Measurements from ENCODE around the gene INTS2.
A peak's percentile ranks its signal among the peaks of the same experiment; 100 is the strongest.
"Not testable (repeated sequence)": the region's sequence is repeated elsewhere in the genome, so short reads cannot be mapped to it uniquely, and the experiment has no call there.

INTS2 gene
- 29.4 to 53.9 reads per million in 2 donors for total RNA-seq

GRCh38 chr17:61927208-61928100 is at the start of gene INTS2:
INTS2 (minus strand) TSS chr17:61927982; CDS start chr17:61926644, 1,338 bp downstream.
- DNase-seq: peak; percentile 96

GRCh38 chr17:61974115-61974514 is 46.3 kb upstream of the INTS2 start:
- no peak for DNase-seq

- DNase-seq: no peak
Measured at GRCh38 chr17:61972311-61972710, 44.5 kb upstream of the INTS2 start.

- no peak for DNase-seq
Measured at GRCh38 chr17:61970030-61970429, 42.2 kb upstream of the INTS2 start.

- DNase-seq: no peak
Measured at GRCh38 chr17:61968757-61969156, 41.0 kb upstream of the INTS2 start.

GRCh38 chr17:61967729-61968128 is 39.9 kb upstream of the INTS2 start:
- DNase-seq: no peak

GRCh38 chr17:61966191-61966590 is 38.4 kb upstream of the INTS2 start:
- DNase-seq: no peak

GRCh38 chr17:61955619-61956018 is 27.8 kb upstream of the INTS2 start:
- DNase-seq: no peak

- DNase-seq: no peak
Measured at GRCh38 chr17:61947367-61948078, 19.7 kb upstream of the INTS2 start.

GRCh38 chr17:61946359-61946758 is 18.6 kb upstream of the INTS2 start:
- DNase-seq: no peak

- no peak for DNase-seq
Measured at GRCh38 chr17:61943117-61943516, 15.3 kb upstream of the INTS2 start.

- no peak for DNase-seq
Measured at GRCh38 chr17:61942085-61942484, 14.3 kb upstream of the INTS2 start.

- no peak for DNase-seq
Measured at GRCh38 chr17:61928101-61928436, 287 bp upstream of the INTS2 start.

GRCh38 chr17:61926826-61927207 is 965 bp downstream of the INTS2 start:
- DNase-seq: no peak

- DNase-seq: not testable (repeated sequence)
Measured at GRCh38 chr17:61915162-61915561, 12.6 kb downstream of the INTS2 start.

GRCh38 chr17:61908292-61909037 is 19.3 kb downstream of the INTS2 start:
- DNase-seq: no peak

GRCh38 chr17:61907361-61907760 is 20.4 kb downstream of the INTS2 start:
- DNase-seq: no peak

- no peak for DNase-seq
Measured at GRCh38 chr17:61904094-61904710, 23.6 kb downstream of the INTS2 start.

- no peak for DNase-seq
Measured at GRCh38 chr17:61903251-61903650, 24.5 kb downstream of the INTS2 start.

- no peak for DNase-seq
Measured at GRCh38 chr17:61897548-61898180, 30.1 kb downstream of the INTS2 start.

- no peak for DNase-seq
Measured at GRCh38 chr17:61895391-61895790, 32.4 kb downstream of the INTS2 start.

GRCh38 chr17:61894310-61894709 is 33.5 kb downstream of the INTS2 start:
- DNase-seq: not testable (repeated sequence)

Data from T-helper 9 cell (primary cell).